ENCODE data around the gene LRRFIP1. TPM values are rescaled to one million over a fixed set of nuclear protein-coding genes. Genes with fewer than 3 reads are reported as not detected.
A peak's percentile ranks its signal among the peaks of the same experiment; 100 is the strongest.

Gene LRRFIP1
- total and polyA plus RNA-seq, 2 of the 13 experiments (the other 11 are each of a cell fraction or from before 2014, with no cell fraction given), result 15.9 to 40.5 TPM

DNA sequence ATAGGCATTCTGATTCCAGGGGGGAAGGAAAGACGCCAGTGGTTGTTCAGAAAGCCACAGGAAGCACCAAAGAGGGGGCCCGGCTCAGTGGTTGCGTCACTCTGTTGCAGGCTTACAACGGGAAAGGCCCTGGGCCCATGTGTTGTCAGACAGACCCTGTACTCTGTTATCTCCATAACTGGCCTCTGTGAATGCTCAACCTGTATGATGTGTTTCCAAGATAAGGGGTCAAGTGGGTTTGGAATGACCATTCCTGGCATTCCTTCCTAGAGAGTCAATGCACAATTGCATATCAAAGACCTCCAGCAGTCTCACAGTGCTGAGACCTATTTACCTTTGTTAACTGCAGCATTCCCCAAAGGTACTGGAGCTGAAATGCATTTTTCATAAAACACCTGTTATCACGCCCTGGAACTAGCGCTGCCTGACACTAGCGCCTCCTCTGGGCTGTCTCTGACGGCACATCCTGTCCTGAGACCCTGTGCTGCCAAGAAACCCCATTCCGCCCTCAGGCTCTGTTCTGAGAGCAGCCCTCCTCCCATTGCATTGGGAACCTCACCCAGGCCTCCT, 13.2 kb upstream of the LRRFIP1 start (continued):
- TF ChIP-seq, protein P1, sequence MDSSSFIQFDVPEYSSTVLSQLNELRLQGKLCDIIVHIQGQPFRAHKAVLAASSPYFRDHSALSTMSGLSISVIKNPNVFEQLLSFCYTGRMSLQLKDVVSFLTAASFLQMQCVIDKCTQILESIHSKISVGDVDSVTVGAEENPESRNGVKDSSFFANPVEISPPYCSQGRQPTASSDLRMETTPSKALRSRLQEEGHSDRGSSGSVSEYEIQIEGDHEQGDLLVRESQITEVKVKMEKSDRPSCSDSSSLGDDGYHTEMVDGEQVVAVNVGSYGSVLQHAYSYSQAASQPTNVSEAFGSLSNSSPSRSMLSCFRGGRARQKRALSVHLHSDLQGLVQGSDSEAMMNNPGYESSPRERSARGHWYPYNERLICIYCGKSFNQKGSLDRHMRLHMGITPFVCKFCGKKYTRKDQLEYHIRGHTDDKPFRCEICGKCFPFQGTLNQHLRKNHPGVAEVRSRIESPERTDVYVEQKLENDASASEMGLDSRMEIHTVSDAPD (CRISPR knock-in tag; IDR thresholded peaks at IDR 0.05), result peak; percentile 95
- TF ChIP-seq NFE2 (CRISPR knock-in tag; IDR thresholded peaks at IDR 0.05), result no peak
- TF ChIP-seq MTA3 (CRISPR knock-in tag; IDR thresholded peaks at IDR 0.05), result no peak
- TF ChIP-seq, protein P2, sequence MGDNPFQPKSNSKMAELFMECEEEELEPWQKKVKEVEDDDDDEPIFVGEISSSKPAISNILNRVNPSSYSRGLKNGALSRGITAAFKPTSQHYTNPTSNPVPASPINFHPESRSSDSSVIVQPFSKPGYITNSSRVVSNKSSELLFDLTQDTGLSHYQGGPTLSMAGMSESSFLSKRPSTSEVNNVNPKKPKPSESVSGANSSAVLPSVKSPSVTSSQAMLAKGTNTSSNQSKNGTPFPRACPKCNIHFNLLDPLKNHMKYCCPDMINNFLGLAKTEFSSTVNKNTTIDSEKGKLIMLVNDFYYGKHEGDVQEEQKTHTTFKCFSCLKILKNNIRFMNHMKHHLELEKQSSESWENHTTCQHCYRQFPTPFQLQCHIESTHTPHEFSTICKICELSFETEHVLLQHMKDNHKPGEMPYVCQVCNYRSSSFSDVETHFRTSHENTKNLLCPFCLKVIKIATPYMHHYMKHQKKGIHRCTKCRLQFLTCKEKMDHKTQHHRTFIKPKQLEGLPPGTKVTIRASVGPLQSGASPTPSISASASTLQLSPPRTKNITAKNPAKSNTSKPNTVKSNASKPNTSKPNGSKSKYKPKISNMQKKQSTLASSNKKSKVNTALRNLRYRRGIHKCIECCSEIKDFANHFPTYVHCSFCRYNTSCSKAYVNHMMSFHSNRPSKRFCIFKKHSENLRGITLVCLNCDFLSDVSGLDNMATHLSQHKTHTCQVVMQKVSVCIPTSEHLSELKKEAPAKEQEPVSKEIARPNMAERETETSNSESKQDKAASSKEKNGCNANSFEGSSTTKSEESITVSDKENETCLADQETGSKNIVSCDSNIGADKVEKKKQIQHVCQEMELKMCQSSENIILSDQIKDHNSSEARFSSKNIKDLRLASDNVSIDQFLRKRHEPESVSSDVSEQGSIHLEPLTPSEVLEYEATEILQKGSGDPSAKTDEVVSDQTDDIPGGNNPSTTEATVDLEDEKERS (CRISPR knock-in tag; IDR thresholded peaks at IDR 0.05), result peak; percentile 92
- TF ChIP-seq THAP11 (CRISPR knock-in tag; IDR thresholded peaks at IDR 0.05), result peak; percentile 72
- TF ChIP-seq FOXC1 (CRISPR knock-in tag; IDR thresholded peaks at IDR 0.05; ENCODE audit: borderline replicate concordance), result 0 out of 2 replicates have a peak, but pooled peaks have one; percentile 43
- no peak for TF ChIP-seq PLRG1 (conservative IDR thresholded peaks at IDR 0.05)
- no peak for TF ChIP-seq ZFYVE20 (CRISPR knock-in tag; IDR thresholded peaks at IDR 0.05; ENCODE audit: borderline replicate concordance, low read depth)
- TF ChIP-seq ZNF333 (CRISPR knock-in tag; IDR thresholded peaks at IDR 0.05; ENCODE audit: borderline replicate concordance), result no peak
- TF ChIP-seq KDM2A (CRISPR knock-in tag; IDR thresholded peaks at IDR 0.05; ENCODE audit: borderline replicate concordance, low read depth), result peak; percentile 71
- TF ChIP-seq ZNF17 (CRISPR knock-in tag; IDR thresholded peaks at IDR 0.05), result no peak
- TF ChIP-seq ZNF446 (CRISPR knock-in tag; IDR thresholded peaks at IDR 0.05), result no peak
- TF ChIP-seq NCOR1 (IDR thresholded peaks at IDR 0.05; ENCODE audit: borderline replicate concordance, low read length), result peak; percentile 97; the same call in 1 of the 2 replicates
- TF ChIP-seq, protein P3, sequence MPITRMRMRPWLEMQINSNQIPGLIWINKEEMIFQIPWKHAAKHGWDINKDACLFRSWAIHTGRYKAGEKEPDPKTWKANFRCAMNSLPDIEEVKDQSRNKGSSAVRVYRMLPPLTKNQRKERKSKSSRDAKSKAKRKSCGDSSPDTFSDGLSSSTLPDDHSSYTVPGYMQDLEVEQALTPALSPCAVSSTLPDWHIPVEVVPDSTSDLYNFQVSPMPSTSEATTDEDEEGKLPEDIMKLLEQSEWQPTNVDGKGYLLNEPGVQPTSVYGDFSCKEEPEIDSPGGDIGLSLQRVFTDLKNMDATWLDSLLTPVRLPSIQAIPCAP (CRISPR knock-in tag; IDR thresholded peaks at IDR 0.05; ENCODE audit: low read depth), result no peak
- no peak; the same call in 1 of the 2 replicates for TF ChIP-seq FOXA1 (IDR thresholded peaks at IDR 0.05)
- TF ChIP-seq FOXA1 (CRISPR knock-in tag; IDR thresholded peaks at IDR 0.05), result peak; percentile 92
- TF ChIP-seq, protein P4, sequence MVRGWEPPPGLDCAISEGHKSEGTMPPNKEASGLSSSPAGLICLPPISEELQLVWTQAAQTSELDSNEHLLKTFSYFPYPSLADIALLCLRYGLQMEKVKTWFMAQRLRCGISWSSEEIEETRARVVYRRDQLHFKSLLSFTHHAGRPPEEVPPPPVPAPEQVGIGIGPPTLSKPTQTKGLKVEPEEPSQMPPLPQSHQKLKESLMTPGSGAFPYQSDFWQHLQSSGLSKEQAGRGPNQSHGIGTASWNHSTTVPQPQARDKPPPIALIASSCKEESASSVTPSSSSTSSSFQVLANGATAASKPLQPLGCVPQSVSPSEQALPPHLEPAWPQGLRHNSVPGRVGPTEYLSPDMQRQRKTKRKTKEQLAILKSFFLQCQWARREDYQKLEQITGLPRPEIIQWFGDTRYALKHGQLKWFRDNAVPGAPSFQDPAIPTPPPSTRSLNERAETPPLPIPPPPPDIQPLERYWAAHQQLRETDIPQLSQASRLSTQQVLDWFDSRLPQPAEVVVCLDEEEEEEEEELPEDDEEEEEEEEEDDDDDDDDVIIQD (CRISPR knock-in tag; IDR thresholded peaks at IDR 0.05; ENCODE audit: low read depth), result peak; percentile 90; the same call in 1 of the 2 replicates
- TF ChIP-seq CC2D1A (CRISPR knock-in tag; IDR thresholded peaks at IDR 0.05), result no peak
- TF ChIP-seq, protein P5, sequence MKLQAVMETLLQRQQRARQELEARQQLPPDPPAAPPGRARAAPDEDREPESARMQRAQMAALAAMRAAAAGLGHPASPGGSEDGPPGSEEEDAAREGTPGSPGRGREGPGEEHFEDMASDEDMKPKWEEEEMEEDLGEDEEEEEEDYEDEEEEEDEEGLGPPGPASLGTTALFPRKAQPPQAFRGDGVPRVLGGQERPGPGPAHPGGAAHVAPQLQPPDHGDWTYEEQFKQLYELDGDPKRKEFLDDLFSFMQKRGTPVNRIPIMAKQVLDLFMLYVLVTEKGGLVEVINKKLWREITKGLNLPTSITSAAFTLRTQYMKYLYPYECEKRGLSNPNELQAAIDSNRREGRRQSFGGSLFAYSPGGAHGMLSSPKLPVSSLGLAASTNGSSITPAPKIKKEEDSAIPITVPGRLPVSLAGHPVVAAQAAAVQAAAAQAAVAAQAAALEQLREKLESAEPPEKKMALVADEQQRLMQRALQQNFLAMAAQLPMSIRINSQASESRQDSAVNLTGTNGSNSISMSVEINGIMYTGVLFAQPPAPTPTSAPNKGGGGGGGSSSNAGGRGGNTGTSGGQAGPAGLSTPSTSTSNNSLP (IDR thresholded peaks at IDR 0.05; ENCODE audit: low read depth, low read length), result peak; percentile 96
- TF ChIP-seq ZBTB7A (CRISPR knock-in tag; IDR thresholded peaks at IDR 0.05), result peak; percentile 71; the same call in 1 of the 2 replicates
- peak; percentile 69; the same call in 1 of the 2 replicates for TF ChIP-seq MED13 (CRISPR knock-in tag; IDR thresholded peaks at IDR 0.05)
- peak; percentile 75 for TF ChIP-seq ZNF501 (CRISPR knock-in tag; IDR thresholded peaks at IDR 0.05)
- no peak; the same call in 1 of the 2 replicates for TF ChIP-seq ZNF782 (CRISPR knock-in tag; IDR thresholded peaks at IDR 0.05; ENCODE audit: borderline replicate concordance)

All from HepG2 (cell line).